Thoracic aorta (tissue), 2 donors: Measurements from ENCODE around the gene NUDCD2. TPM values are rescaled to one million over a fixed set of nuclear protein-coding genes. Genes with fewer than 3 reads are reported as not detected.

Source experiments
- ATAC-seq: fragments of 150-250 bp; one replicate; pipeline ENCODE4 v1.8.0; 2017; ENCODE audit warnings: low read depth; ENCODE audit not compliant: insufficient number of reproducible peaks, low FRiP score
- DNase-seq: peaks from one replicate; pipeline ENCODE4 v3.0.0-alpha.2; 2020; ENCODE audit warnings: low spot score
- H3K27ac ChIP-seq, 2 donors: fragments of 200-600 bp; sonication (generic); 1 replicate in 1 of 2; 2 replicates in 1 of 2; pipeline ENCODE4 v1.5.1; 2016; ENCODE audit warnings: mild to moderate bottlenecking in 2 of 2, moderate library complexity in 2 of 2
- H3K27me3 ChIP-seq: fragments of 200-600 bp; sonication (generic); replicated peaks from 2 replicates; pipeline ENCODE4 v1.6.0; 2016; ENCODE audit warnings: mild to moderate bottlenecking; ENCODE audit not compliant: insufficient read depth
- H3K36me3 ChIP-seq: fragments of 200-600 bp; sonication (generic); one replicate; pipeline ENCODE4 v1.5.1; 2016
- H3K4me1 ChIP-seq, 2 donors: fragments of 200-600 bp; sonication (generic); 1 replicate in 1 of 2; 2 replicates in 1 of 2; pipeline versions ENCODE4 v1.5.1 to v1.6.0; 2016; ENCODE audit warnings: low read depth in 2 of 2, mild to moderate bottlenecking in 1 of 2; ENCODE audit not compliant: control insufficient read depth in 1 of 2
- H3K4me3 ChIP-seq: fragments of 200-600 bp; sonication (generic); 2 replicates; pipeline ENCODE4 v1.5.1; 2016; ENCODE audit warnings: mild to moderate bottlenecking
- H3K9me3 ChIP-seq: fragments of 200-600 bp; sonication (generic); 2 replicates; pipeline ENCODE4 v1.5.1; 2016
- total RNA-seq, 2 donors: library from RNA; depleted of rRNA; stranded (reverse); fragments of >200 nt; gene quantifications; one replicate each; pipeline versions ENCODE4 v1.1.0 to v1.2.3, GENCODE V29; 2016
- TF ChIP-seq, protein P1 (sequence below): fragments of 200-600 bp; sonication (generic); IDR thresholded peaks from one replicate; pipeline ENCODE4 v1.5.1; 2019; ENCODE audit warnings: antibody characterized with exemption

NUDCD2 gene
- total RNA-seq, 2 donors from 2014 or later = 4.7 to 5.5 TPM

DNA sequence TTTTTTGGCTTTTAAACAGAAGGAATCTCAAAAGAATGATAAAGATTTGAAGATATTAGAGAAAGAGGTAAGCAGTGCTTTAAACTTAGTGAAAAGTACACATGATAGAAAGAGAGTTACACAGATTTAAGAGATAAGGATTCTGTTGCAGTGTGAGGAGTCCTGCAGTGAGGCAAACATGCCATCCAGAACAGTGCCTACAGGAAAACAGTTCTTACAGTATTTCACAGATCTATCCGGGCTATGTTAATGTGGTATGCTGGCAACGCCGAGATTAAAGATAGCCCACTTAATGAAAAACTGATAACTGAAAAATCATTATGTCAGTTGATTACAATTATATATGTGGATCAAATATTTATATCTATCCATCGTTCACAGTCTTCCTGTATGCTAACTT lies 7.8 kb upstream of the NUDCD2 start:
- Histone ChIP-seq H3K27me3 (no peaks in the 10 kb centered on the region), H3K27ac (no peak overlapping the region), H3K4me1 (peaks cover 0 to 3% of the 10 kb centered on the region in 2 donors), H3K36me3 (no peaks in the 10 kb centered on the region), H3K4me3 (no peak overlapping the region), H3K9me3 (no peaks in the 10 kb centered on the region)
- no peak for DNase-seq
- ATAC-seq = no peak
- TF ChIP-seq, protein P1, sequence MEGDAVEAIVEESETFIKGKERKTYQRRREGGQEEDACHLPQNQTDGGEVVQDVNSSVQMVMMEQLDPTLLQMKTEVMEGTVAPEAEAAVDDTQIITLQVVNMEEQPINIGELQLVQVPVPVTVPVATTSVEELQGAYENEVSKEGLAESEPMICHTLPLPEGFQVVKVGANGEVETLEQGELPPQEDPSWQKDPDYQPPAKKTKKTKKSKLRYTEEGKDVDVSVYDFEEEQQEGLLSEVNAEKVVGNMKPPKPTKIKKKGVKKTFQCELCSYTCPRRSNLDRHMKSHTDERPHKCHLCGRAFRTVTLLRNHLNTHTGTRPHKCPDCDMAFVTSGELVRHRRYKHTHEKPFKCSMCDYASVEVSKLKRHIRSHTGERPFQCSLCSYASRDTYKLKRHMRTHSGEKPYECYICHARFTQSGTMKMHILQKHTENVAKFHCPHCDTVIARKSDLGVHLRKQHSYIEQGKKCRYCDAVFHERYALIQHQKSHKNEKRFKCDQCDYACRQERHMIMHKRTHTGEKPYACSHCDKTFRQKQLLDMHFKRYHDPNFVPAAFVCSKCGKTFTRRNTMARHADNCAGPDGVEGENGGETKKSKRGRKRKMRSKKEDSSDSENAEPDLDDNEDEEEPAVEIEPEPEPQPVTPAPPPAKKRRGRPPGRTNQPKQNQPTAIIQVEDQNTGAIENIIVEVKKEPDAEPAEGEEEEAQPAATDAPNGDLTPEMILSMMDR = no peak

DNA sequence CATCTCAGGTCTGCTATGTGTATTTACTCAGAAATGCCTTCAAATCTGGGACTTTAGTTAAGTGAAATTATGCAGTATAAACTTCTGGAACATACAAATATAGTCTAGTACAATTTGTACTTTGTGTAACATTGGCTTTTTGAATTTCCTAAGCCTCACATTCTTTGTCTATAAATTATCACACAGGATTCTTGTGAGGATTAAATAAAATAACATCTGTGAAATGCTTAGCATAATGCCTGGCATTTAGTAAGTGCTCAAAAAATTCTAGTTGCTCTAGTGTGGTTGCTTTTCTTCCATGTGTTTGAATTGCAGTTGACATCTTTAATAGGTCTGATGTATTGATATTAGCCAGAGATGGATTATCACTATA lies 3.1 kb upstream of the NUDCD2 start:
- Histone ChIP-seq H3K27me3 (no peaks in the 10 kb centered on the region), H3K4me3 (no peak overlapping the region), H3K36me3 (no peaks in the 10 kb centered on the region), H3K9me3 (no peaks in the 10 kb centered on the region), H3K4me1 (peaks cover 14 to 38% of the 10 kb centered on the region in 2 donors), H3K27ac (no peak overlapping the region)
- no peak for ATAC-seq
- TF ChIP-seq, protein P1 = no peak
- no peak for DNase-seq

DNA sequence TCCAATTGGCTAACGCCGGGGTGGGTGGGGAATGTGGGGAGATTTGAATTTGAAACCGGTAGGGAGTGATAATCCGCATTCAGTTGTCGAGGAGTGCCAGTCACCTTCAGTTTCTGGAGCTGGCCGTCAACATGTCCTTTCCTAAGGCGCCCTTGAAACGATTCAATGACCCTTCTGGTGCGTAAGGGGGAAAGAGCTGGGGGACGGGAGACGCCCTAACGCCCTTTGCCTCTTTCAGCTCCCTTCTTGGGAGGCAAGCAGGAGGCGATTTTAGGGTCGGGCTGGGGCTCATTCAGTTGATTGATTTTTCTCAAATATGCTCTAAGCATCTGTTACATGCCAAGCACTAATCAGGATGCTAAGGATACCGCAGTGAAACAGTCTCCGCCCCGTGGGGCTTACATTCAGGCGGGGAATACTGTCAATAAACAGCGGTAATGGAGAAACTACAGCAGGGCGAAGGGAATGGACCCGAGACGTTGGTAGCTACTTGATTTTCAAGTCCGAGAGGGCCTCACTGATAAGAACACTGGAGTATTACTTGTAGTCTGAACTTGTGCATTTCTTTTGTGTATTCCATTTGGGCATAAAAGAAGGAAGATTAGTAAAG lies 765 bp upstream of the NUDCD2 start, which contains the start of gene HMMR:
Gene HMMR, plus strand, starts transcription at position 71 of the 610 bp plus-strand sequence. Its CDS starts 61 bp downstream, at position 132.
- Histone ChIP-seq H3K4me1 (peaks cover 15 to 43% of the 10 kb centered on the region in 2 donors), H3K36me3 (no peaks in the 10 kb centered on the region), H3K27me3 (no peaks in the 10 kb centered on the region), H3K27ac (peak within 1 kb of the TSS; percentile 81 to 88), H3K9me3 (no peaks in the 10 kb centered on the region), H3K4me3 (peak within 1 kb of the TSS; percentile 69)
- ATAC-seq = no peak
- TF ChIP-seq, protein P1 = no peak
- DNase-seq = no peak

DNA sequence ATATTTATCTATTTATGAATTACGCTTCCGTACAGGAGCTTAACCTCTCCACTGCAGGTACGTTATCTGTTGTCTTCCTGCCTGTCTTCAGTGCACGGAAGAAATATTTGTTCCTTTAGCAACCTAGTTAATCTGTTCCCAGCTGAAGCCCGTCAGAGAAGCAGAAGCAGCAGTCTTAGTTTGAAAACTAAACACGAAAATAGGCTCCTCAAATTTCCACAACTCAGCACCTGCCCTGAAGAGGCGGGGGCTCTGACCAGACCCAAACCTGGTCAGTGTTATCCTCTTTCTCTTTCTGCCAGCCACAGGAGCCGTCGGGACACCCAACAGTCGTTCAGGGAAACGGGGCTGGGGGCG lies 462 bp downstream of the NUDCD2 start:
- H3K9me3 ChIP-seq = no peaks in the 10 kb centered on the region
- TF ChIP-seq, protein P1 = no peak
- H3K4me1 ChIP-seq = peaks cover 15 to 43% of the 10 kb centered on the region in 2 donors
- DNase-seq (no peak), ATAC-seq (peak; percentile 2)
- peak overlapping the region; percentile 69 for H3K4me3 ChIP-seq
- no peaks in the 10 kb centered on the region for H3K36me3 ChIP-seq
- H3K27ac ChIP-seq = peak overlapping the region; percentile 81 to 88
- no peaks in the 10 kb centered on the region for H3K27me3 ChIP-seq

DNA sequence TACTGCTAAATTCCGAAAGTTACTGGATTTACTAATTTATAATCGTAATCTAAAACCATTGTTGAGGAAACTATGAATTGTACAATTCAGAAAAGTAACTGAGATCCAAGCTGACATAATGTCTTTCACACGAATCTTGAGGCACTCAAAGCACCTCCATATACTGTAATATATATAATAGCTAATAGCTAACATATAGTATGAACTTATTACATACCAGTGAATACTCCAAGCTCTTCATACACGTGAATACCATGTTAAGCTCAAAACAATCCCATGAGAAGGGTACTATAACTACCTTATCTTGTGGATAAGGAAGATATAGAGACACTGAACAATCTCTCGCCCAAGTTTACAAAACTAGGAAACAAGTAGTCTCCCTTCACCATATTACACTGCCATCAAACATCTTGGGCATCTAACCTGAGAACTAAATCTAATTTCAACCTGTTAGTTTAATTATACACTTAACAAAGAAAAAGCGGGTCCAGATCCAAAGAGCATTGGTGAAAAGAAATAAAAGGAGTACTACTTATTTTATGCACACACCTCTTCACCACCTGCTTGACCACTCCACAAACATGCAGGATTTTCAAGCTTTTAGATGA lies 1.0 kb downstream of the NUDCD2 start:
- no peak for DNase-seq
- TF ChIP-seq, protein P1 = no peak

More for the DNA sequence above, 1.0 kb downstream of the NUDCD2 start:
- Histone ChIP-seq H3K27me3 (no peaks in the 10 kb centered on the region), H3K27ac (peak overlapping the region; percentile 81 to 88), H3K4me3 (peak overlapping the region; percentile 69), H3K9me3 (no peaks in the 10 kb centered on the region), H3K36me3 (no peaks in the 10 kb centered on the region), H3K4me1 (peaks cover 15 to 43% of the 10 kb centered on the region in 2 donors)
- no peak for ATAC-seq
